Measurements from ENCODE around the gene C8G. TPM values are rescaled to one million over a fixed set of nuclear protein-coding genes. Genes with fewer than 3 reads are reported as not detected.

The C8G gene
- total RNA-seq, 1 donor from 2014 or later = 1.7 TPM

GRCh38 chr9:136995772-136996311 lies 50.8 kb downstream of the C8G start:
- DNase-seq (ENCODE audit: extremely low spot score, unreplicated experiment) = no peak
- peaks cover 45% of the 10 kb centered on the region for H3K4me1 Mint-ChIP-seq (ENCODE audit: unreplicated experiment)

More at GRCh38 chr9:136995772-136996311, 50.8 kb downstream of the C8G start:
- Mint-ChIP-seq H3K36me3 (ENCODE audit: unreplicated experiment) (no peaks in the 10 kb centered on the region), H3K27me3 (ENCODE audit: unreplicated experiment) (no peaks in the 10 kb centered on the region), H3K4me3 (ENCODE audit: unreplicated experiment) (no peak overlapping the region), H3K27ac (ENCODE audit: unreplicated experiment) (no peak overlapping the region), H3K9me3 (ENCODE audit: unreplicated experiment) (no peaks in the 10 kb centered on the region)
- no peak for TF ChIP-seq CTCF (IDR thresholded peaks at IDR 0.05)

Other genes with a start within 250 kb of the C8G start
- 11.4 and 11.5 TPM in 2 replicates for gene DIPK1B, start 232.7 kb upstream of the C8G start, total RNA-seq
- gene LCN10, start 202.3 kb upstream of the C8G start, total RNA-seq = not detected in 2 replicates
- gene LCN6, start 196.7 kb upstream of the C8G start, total RNA-seq = not detected in 2 replicates
- gene LCN8, start 187.0 kb upstream of the C8G start, total RNA-seq = not detected in 2 replicates
- not detected in 2 replicates for gene LCN15, start 180.7 kb upstream of the C8G start, total RNA-seq
- gene TMEM141, start 153.9 kb upstream of the C8G start, total RNA-seq = 29.2 and 36.0 TPM in 2 replicates
- gene CCDC183, start 148.9 kb upstream of the C8G start, total RNA-seq = 0.89 and 0.94 TPM in 2 replicates
- gene RABL6, start 137.3 kb upstream of the C8G start, total RNA-seq = 82.2 and 84.7 TPM in 2 replicates
- gene AJM1, start 102.8 kb upstream of the C8G start, total RNA-seq = 4.4 and 4.5 TPM in 2 replicates
- gene PHPT1, start 95.8 kb upstream of the C8G start, total RNA-seq = 131 and 142 TPM in 2 replicates
- gene MAMDC4, start 92.9 kb upstream of the C8G start, total RNA-seq = 7.4 and 9.4 TPM in 2 replicates
- gene EDF1, start 78.9 kb upstream of the C8G start, total RNA-seq = 338 and 342 TPM in 2 replicates
- 12.2 and 14.4 TPM in 2 replicates for gene TRAF2, start 58.7 kb upstream of the C8G start, total RNA-seq
- gene FBXW5, start 505 bp upstream of the C8G start, total RNA-seq = 84.4 and 93.0 TPM in 2 replicates
- 0.57 and 1.4 TPM in 2 replicates for gene LCN12, start 7.0 kb downstream of the C8G start, total RNA-seq
- 123 and 129 TPM in 2 replicates for gene PTGDS, start 32.3 kb downstream of the C8G start, total RNA-seq
- 3.0 and 3.4 TPM in 2 replicates for gene LCNL1, start 37.8 kb downstream of the C8G start, total RNA-seq
- 38.5 and 51.4 TPM in 2 replicates for gene PAXX, start 47.2 kb downstream of the C8G start, total RNA-seq
- gene CLIC3, start 51.3 kb downstream of the C8G start, total RNA-seq = 0.52 TPM in 1 of 2 replicates, not detected in the other
- gene ABCA2, start 83.0 kb downstream of the C8G start, total RNA-seq = 47.6 and 55.1 TPM in 2 replicates
- gene FUT7, start 86.8 kb downstream of the C8G start, total RNA-seq = 0.13 TPM in 1 of 2 replicates, not detected in the other
- 84.4 and 91.0 TPM in 2 replicates for gene NPDC1, start 100.9 kb downstream of the C8G start, total RNA-seq
- gene ENTPD2, start 108.8 kb downstream of the C8G start, total RNA-seq = 0.46 TPM in 1 of 2 replicates, not detected in the other
- 3.1 and 3.4 TPM in 2 replicates for gene SAPCD2, start 125.3 kb downstream of the C8G start, total RNA-seq
- gene UAP1L1, start 132.3 kb downstream of the C8G start, total RNA-seq = 34.2 and 38.3 TPM in 2 replicates
- gene MAN1B1, start 141.7 kb downstream of the C8G start, total RNA-seq = 109 and 120 TPM in 2 replicates
- 118 TPM in 2 replicates for gene DPP7, start 169.5 kb downstream of the C8G start, total RNA-seq
- not detected in 2 replicates for gene GRIN1, start 193.9 kb downstream of the C8G start, total RNA-seq
- not detected in 2 replicates for gene LRRC26, start 224.8 kb downstream of the C8G start, total RNA-seq
- gene TMEM210, start 226.8 kb downstream of the C8G start, total RNA-seq = not detected in 2 replicates
- gene ANAPC2, start 243.3 kb downstream of the C8G start, total RNA-seq = 59.3 and 61.0 TPM in 2 replicates
- 57.4 and 58.1 TPM in 2 replicates for gene SSNA1, start 243.4 kb downstream of the C8G start, total RNA-seq

All from osteocyte (in vitro differentiated cells).